Right atrium auricular region (tissue), 2 donors: ENCODE data around the gene GNAT3. TPM values are rescaled to one million over a fixed set of nuclear protein-coding genes. Genes with fewer than 3 reads are reported as not detected.

Source experiments
- DNase-seq: peaks from one replicate; pipeline ENCODE4 v3.0.0-alpha.2; 2019; ENCODE audit warnings: low spot score
- H3K27ac ChIP-seq, 2 donors: fragments of 200-600 bp; sonication (generic); 1 replicate in 1 of 2; 2 replicates in 1 of 2; pipeline ENCODE4 v1.5.1; 2016 to 2019
- H3K27me3 ChIP-seq, 2 donors: fragments of 200-600 bp; sonication (generic); one replicate each; pipeline versions ENCODE4 v1.5.1 to v1.6.0; 2017 to 2019
- H3K36me3 ChIP-seq: fragments of 200-600 bp; sonication (generic); one replicate; pipeline ENCODE4 v1.5.1; 2016
- H3K4me1 ChIP-seq, 2 donors: fragments of 200-600 bp; sonication (generic); one replicate each; pipeline versions ENCODE4 v1.5.1 to v1.6.0; 2017 to 2019
- H3K4me3 ChIP-seq, 2 donors: fragments of 200-600 bp; sonication (generic); 1 replicate in 1 of 2; 2 replicates in 1 of 2; pipeline ENCODE4 v1.5.1; 2017 to 2019; ENCODE audit warnings: mild to moderate bottlenecking in 1 of 2, moderate library complexity in 1 of 2
- H3K9me3 ChIP-seq, 2 donors: fragments of 200-600 bp; sonication (generic); one replicate each; pipeline ENCODE4 v1.5.1; 2019
- CTCF ChIP-seq, 2 donors: fragments of 200-600 bp; sonication (generic); IDR thresholded peaks; one replicate each; pipeline ENCODE4 v1.5.1; 2019; ENCODE audit warnings: antibody characterized with exemption in 2 of 2
- total RNA-seq, 2 donors: library from RNA; depleted of rRNA; stranded (reverse); fragments of >200 nt; gene quantifications; one replicate each; pipeline ENCODE4 v1.1.0, GENCODE V29; 2016

The GNAT3 gene
- total RNA-seq, 2 donors from 2014 or later = not detected

GRCh38 chr7:80500325-80500724 lies 11.5 kb downstream of the GNAT3 start:
- H3K9me3 ChIP-seq = no peaks in the 10 kb centered on the region
- no peaks in the 10 kb centered on the region for H3K36me3 ChIP-seq
- H3K4me1 ChIP-seq = peaks cover 0 to 28% of the 10 kb centered on the region in 2 donors
- no peaks in the 10 kb centered on the region for H3K27me3 ChIP-seq
- TF ChIP-seq CTCF (IDR thresholded peaks at IDR 0.05) = no peak
- H3K27ac ChIP-seq = peak overlapping the region; percentile 64 to 71
- DNase-seq = no peak
- H3K4me3 ChIP-seq = no peak overlapping the region

DNA sequence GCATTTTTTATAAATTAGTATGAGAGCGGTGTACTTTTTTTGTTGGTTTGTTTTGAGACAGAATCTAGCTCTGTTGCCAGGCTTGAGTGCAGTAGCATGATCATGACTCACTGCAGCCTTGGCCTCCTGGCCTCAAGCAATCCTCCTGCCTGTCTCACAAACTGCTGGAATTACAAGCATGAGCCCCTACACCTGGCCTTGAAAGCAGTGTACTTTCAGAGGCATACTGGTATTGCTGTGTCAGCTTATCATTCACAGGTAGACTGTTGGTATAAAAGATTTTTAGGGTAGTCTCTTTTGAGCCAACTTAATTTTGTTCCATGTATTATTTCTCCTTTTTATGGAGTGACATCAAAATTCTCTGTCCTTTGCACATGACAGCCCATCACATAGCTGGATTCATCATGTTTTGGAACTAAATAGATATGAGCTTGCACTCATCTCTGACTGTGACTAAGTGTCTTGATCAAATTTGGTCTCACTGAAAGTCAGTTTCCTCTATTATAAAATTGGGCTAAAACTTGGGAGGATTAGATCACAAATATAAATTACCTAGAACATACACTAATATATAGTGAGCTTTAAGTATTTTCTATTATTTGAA lies 12.4 kb downstream of the GNAT3 start:
- no peaks in the 10 kb centered on the region for H3K36me3 ChIP-seq
- no peak for TF ChIP-seq CTCF (IDR thresholded peaks at IDR 0.05)
- DNase-seq = peak; percentile 68
- peak overlapping the region; percentile 64 to 71 for H3K27ac ChIP-seq
- no peaks in the 10 kb centered on the region for H3K27me3 ChIP-seq
- peaks cover 0 to 28% of the 10 kb centered on the region in 2 donors for H3K4me1 ChIP-seq
- H3K4me3 ChIP-seq = no peak overlapping the region
- H3K9me3 ChIP-seq = no peaks in the 10 kb centered on the region

- Histone ChIP-seq H3K27me3 (no peaks in the 10 kb centered on the region), H3K9me3 (no peaks in the 10 kb centered on the region), H3K4me1 (peaks cover 0 to 28% of the 10 kb centered on the region in 2 donors), H3K36me3 (no peaks in the 10 kb centered on the region), H3K4me3 (no peak overlapping the region), H3K27ac (peak overlapping the region; percentile 64 to 71)
- DNase-seq = no peak
- TF ChIP-seq CTCF (IDR thresholded peaks at IDR 0.05) = no peak
Measured at GRCh38 chr7:80498481-80499349, 13.1 kb downstream of the GNAT3 start.

GRCh38 chr7:80496586-80496985 lies 15.3 kb downstream of the GNAT3 start:
- no peaks in the 10 kb centered on the region for H3K9me3 ChIP-seq
- no peak for DNase-seq
- peaks cover 0 to 28% of the 10 kb centered on the region in 2 donors for H3K4me1 ChIP-seq
- H3K4me3 ChIP-seq = no peak overlapping the region
- H3K36me3 ChIP-seq = no peaks in the 10 kb centered on the region
- TF ChIP-seq CTCF (IDR thresholded peaks at IDR 0.05) = no peak
- H3K27ac ChIP-seq = no peak overlapping the region
- no peaks in the 10 kb centered on the region for H3K27me3 ChIP-seq

GRCh38 chr7:80493121-80493849 lies 18.6 kb downstream of the GNAT3 start:
- H3K27ac ChIP-seq = no peak overlapping the region
- H3K27me3 ChIP-seq = no peaks in the 10 kb centered on the region
- DNase-seq = no peak
- no peak for TF ChIP-seq CTCF (IDR thresholded peaks at IDR 0.05)
- H3K9me3 ChIP-seq = no peaks in the 10 kb centered on the region
- H3K4me1 ChIP-seq = peaks cover 0 to 5% of the 10 kb centered on the region in 2 donors
- H3K4me3 ChIP-seq = no peak overlapping the region
- no peaks in the 10 kb centered on the region for H3K36me3 ChIP-seq
